Measurements from ENCODE around the gene OTOS.

The OTOS gene

DNA sequence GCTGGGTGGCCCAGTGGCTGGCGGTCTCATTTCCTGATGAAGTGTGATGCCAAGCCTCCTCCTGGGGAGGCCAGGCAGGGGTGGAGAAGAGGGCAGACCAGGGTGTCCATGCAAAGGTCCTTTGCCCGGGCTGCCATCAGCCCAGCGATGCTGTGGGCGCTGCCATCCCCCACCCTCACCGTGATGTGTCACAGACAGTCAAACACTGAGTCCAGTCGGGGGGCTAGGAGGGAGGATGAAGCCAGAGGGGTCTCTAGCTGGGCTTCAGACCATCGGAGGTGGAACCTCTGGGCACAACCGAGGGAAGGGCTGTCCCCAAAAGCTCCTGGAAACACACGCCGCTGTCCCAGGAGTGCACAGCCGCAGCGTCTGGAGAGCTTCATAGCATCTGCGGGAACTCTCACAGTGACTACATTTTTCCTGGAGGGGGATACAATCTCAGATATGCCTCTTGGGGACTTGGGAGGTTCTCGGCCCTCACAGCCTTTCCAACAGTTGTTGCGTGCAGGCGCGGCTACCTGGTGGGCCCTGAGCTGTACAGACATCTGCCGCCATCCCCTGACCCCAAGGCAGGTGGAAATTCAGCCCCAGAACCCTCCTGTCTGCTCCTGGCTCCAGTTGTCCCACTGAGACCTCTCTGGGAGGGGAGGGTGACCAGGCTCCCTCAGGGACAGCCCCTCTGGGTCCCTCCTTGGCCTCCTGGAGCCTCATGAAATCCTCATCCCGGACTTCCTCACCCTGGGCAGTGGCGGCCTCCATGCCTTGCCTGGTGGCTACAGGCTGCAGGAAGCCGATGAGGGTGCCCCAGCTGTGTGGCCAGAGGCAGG is 26.5 kb upstream of the OTOS start:
- no peak for DNase-seq

DNA sequence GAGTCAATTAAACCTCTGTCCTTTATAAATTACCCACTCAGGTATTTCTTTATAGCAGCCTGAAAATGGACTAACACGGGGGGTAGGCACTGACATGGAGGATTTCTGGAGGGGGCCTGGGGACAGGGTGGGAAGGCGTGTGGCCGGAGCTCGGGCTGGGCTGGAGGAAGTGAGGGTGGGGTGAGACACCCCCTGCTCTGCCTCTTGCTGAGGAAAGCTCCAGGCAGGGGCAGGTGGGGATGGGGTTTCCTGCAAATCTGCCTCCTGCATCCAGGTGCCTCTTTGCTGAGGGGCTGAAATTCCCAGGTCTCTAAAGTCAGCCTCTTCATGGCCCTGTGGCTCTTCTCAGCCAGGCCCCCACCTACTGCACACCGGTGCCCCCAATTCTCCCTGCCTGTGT is 25.7 kb upstream of the OTOS start:
- no peak for DNase-seq

DNA sequence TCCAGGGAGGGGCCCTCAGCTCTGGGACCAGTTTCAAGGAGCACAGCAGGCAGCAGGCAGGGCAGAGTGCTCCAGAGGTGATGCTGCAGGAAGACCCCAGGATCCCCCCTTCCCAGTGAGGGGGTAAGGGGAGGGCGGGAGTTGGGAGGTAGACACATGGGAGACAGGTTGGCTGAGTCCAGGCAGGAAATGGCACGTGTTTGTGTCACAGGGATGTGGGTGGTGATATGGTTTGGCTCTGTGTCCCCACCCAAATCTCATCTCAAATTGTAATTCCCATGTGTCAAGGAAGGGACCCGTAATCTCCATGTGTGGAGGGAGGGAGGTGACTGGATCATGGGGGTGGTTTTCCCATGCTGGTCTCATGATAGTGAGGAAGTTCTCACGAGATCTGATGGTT is 25.2 kb upstream of the OTOS start:
- no peak for DNase-seq

DNA sequence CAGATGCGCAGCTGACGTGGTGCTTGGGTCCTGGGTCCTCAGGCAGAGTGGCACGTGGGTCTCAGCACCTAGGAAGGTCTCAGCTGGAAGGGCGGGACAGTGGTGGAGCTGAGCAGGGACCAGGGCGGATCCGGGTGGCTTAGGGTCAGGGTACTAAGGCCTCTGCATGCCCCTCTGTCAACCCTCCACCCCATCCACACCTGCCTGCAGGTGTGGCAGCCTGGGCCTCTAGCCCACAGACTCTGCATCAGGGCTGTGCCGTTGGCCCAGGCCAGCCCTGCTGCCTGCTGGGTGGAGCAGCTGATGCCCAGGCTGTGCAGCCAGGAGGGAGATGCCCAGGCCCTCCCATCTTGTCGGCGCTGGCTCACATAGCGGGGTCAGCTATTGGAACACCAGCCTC is 24.6 kb upstream of the OTOS start:
- no peak for DNase-seq

DNA sequence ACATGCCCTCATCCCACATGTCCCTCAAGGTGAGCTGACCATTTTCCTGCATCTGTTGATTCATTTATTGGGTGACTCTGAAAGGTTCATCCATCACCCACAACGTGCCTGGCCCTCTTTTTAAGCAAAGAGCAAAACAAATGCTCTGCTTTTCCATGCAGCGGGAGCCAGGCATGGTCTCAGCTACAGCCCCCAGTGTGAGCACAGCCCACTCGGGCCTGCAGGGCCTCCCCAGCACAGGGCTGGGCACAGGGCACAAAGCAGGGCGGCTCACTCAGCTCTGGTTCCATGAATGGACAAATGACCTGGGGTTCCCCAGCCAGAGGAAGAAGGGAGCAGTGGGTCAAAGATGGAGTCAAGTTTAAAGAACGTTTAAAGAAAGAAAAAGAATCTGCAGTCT is 24.1 kb upstream of the OTOS start:
- DNase-seq = no peak

DNA sequence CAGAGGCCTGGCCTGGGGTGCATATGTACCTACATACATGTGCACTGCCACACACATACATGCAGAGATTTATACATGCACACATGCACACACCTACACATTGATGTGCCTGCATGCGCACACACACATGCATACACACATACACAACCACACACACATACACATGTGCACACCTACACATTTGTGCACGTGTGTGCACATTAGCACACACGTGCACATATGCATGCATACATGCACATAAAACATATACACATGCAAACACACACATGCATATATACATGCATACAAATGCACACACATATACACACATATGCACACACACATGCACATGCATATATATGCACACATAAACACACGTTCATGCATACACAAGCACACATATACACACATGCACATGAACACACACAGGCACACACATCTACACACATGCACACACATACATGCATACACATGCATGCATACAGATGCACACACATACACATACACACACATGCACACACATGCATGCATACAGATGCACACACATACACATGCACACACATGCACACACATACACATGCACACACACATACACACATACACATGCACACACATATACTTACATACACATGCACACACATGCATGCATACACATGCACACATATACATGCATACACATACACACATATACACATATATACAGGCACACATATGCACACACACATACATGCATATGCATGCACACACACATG is 23.6 kb upstream of the OTOS start:
- no peak for DNase-seq

DNA sequence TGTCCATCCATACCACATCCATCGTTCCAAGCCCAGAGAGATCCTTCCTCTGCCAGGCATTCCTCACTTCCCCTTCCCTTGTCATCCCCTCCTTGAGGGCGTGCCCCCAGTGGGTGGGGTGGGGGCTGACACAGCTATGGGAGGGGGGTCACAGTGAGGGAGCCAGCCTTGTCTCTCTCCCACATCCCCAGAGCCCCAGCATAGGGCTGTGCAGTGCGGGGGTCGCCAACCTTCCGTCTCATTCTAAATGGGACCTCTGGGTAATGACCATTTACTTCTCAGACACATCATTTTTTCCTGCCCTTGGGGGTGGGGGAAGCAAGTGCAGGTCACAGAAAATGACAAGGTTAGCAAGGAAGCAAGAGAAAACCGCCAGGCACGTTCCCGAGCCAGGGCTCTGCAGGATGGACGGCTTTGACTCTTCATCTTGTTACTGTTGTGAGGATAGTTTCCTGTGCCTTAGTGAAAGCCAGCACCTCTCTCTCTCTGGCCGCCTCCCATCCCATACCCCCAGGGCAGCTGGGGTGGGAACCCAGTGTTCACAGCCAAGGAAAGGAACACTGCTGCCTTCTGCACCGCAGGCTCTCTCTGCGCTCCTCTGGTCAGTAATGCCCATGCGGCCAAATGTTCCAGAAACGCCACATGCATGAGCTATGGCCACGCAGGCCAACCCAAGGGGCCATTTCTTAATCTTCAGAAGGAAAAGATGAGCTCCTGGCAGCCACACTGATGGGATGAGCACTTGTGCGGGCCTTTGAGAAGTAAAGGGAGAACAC is 22.7 kb upstream of the OTOS start:
- DNase-seq = no peak

DNA sequence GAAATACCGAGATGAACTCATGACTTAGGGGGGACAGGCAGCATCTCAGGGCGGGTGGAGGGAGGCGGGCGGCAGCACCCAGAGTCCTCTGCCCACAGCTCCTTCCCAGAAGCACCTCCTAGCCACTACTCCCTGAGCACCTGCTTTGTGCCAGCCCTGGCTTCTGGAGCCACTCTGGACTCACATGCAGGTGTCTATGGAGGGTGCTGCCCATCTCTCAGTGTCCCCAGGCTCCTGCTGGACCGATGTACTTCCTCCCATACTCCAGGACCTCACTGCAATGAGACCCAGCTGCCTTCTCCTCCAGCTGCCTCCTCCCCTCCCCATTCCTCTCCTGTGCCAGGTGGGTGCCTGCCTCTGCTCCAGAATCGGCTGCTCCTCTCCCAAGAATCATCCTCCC is 22.1 kb upstream of the OTOS start:
- DNase-seq = no peak

DNA sequence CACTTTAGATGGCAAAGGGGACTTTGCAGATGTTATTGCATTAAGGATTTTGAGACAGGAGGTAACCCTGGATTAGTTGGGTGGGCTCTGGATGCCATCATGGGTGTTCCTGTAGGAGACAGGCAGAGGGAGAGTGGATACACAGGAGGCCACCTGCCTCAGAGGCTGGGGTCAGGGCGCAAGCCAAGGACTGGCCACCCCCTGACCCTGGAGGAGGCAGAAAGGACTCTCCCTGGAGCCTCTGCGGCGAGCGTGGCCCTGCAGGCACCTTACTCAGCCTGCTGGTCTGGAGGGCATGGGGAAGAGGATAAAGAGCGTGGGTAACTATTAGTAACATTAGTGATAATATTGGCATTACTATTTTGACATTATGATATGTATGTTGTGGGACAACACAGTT is 21.6 kb upstream of the OTOS start:
- DNase-seq = no peak

DNA sequence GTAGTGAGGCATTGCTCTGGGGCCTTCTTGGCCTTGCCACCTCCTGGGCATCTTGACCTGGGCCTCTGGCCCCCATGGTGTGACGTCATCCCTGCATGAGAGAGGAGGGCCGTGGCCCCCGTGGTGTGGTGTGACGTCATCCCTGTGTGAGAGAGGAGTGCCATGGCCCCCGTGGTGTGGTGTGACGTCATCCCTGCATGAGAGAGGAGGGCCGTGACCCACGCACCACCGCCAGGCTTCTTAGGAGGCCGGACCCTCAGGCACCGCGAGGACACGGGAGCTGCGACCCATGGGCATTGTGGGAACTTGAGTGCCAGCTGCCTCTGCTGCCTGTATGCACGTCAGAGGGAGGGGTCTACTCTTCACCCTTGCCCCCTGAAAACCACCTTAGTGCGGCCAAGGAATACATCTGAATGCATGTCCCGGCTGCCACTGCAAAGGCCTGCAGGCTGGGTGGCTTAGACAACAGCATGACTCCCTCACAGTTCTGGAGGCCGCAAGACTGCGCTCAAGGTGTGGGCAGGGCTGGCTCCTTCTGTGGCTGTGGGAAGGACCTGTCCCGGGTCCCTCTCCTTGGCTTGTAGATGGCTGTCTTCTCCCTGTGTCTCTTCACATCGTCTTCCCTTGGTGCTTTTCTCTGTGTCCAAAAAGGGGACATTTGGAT is 20.8 kb upstream of the OTOS start:
- no peak for DNase-seq

DNA sequence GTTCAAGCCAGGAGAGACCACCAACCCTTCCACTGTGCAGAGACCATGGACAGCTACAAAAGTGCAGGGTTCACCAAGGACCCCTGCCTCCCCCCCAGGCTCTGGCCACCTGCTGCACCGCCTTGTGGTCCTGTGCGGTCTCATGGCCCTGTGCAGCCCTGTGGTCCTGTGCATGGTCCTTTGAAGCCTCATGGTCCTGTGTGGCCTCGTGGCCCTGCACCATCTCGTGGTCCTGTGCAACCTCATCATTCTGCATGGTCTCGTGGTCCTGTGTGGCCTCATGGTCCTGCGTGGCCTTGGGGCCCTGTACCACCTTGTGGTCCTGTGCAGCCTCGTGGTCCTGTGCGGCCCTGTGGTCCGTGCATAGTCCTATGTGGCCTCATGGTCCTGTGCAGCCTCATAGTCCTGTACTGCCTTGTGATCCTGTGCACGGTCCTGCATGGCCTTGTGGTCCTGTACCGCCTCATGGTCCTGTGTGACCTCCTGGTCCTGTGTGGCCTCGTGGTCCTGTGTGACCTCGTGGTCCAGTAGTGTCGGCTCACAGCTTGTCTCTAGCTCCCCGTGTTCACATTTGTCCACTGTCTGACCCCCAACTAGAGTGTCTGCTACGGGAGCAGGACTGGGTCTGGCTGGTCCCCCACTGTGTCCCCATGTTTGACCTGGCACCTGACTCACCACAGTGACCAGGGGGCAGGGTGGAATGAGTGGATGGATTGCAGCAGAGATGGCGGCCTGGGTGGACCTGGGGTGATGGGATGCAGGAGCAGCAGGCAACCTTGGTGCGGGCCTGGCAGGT is 20.0 kb upstream of the OTOS start:
- DNase-seq = no peak

DNA sequence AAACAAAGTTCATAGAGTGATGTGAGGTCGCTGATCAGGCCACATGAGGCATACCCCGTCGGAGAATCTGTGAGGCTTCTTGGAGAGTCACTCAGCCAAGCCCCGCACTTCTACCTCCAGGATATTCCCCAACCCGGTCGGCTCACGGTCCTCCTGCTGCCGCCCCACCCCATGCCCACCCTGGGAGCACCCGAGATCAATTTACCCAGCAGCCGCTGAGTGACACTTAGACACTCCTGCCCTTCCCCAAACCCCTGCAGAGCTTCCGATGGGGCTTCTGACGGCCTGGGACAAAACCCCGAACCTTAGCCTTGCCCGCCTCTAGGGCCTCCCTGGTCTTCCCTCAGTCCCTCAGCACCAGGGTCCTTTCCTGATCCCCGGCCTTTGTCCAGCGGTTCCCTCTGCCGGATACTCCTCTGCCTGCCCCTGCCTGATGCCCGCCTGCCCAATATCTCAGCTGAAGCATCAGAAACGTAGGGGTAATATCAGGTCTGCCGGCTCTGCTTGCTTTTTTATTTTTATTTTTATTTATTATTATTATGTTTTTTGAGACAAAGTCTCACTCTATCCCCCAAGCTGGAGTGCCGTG is 18.9 kb upstream of the OTOS start:
- DNase-seq = no peak

DNA sequence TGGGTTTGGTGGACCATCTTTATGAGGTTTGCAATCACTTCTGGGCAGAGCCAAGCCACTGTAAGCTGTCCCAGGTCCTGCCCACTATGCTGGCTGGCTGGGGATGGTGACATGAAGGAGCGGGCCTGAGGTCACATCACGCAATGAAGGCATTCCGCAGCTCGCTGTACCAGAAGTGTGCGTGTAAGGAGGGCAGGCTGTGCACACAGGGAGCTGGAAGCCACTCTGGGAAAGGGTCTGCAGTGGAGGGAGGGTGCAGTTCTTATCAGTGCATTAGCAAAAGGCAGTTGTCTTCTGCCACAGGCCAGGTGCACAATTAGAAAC is 16.7 kb upstream of the OTOS start:
- DNase-seq = no peak

DNA sequence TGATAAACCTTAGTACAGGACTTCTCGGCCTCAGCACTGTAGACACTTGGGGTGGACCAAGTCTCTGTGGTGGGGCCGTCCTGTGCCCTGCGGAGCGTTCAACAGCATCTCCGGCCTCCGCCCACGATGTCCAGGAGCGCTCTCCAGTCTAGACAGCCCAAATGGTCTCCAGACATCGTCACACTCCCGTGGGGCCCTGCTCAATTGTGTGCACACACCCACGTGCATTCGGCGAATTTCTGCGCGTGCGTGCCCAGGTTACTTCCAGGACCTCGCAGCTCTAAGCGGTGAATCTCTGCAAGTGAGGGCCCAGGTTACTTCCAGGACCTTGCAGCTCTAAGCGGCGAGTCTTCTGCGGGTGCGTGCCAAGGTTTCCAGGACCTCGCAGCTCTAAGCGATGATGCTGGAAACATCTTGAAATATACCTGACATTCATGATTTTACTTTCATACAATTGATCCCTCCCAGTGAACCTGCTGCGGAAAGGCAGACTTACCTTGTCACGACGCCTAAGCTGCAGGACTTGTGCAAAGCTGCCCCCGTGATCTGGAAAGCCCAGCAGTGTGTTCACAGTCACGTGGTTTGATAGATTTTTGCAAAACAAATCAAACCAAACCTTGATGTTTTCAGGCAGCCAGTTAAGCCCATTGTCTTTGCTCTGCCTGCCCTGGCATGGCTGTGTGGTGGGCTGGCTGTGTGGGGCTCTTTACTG is 16.1 kb upstream of the OTOS start:
- no peak for DNase-seq

DNA sequence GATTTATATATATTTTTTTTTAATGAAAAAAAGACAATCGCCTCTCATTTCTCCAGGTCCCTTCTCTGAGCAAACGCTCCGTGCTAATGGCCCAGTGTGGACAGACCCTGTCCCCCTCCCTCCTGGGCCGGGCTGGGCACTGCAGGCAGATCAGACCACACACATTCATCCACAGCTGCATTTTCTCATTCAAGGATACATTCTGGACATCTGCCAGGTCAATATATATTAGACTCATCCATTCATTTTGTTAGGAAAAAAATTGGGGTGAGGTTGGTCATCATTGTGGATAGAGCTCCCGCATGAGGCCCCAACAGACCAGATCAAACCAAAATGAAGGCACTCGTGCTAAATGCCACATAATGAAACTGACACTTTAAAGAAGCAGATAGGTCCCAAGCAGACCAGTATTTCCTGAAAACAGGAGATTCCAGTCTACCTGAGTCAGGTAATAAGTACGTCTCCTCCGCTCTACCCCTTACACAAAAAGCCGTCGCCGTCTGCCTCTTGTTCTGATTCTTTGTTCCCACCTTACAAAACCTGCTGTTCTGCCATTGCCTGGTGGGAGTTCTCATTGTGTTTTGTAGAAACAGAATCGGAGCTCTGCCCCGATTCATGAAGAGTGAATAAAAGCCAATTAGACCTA is 15.4 kb upstream of the OTOS start:
- DNase-seq = no peak

DNA sequence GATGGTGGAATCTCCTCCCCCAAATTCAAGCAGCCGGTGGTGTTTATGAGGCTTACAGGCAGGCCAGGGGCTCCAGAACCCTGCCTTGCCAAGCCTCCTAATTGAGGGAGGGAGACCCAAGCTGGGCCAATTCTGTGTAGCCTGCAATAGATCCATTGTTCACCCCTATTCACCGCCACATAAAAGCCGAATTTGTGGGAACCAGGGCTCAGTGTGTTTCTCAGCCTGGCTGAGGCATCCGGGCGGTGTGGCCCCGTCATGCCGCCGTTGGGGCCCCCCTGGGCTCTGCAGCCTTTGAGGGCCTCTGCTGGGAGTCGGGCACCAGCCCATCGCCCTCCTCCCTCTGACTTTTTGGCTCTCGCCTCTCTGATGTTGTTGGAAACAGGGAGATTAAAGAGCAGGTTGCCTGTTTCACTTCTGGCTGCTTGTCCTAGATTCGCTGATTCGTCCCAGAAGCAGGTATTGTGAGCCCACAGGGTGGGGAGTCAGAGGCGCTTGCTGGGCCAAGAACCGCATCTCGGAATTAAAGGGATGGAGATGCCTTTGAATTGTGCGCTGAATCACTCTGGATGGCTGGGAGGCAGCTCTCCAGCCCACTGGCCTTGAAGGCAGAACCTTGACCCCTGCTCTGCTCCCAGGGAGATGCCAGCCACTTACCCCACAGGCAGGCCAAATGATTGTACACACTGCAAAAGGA is 14.7 kb upstream of the OTOS start:
- no peak for DNase-seq

DNA sequence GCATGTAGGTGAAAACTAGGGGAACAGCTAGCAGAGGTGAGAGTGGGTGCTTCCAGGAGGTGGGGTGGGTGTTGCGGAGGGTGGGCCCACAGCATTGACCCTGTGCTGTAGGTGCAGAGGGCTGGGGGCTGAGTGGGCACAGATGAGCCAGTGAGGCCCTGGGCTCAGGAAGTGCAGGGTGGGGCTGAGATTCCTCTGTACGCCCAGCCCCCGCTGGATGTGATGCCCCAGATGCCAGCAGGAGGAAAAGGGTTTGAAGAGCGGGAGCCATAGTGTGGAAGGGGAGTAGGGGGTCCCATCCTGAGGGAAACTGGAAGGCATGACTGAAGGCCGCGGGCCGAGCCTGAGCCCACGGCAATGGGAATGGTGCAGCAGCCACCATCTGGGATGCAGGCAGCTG is 14.1 kb upstream of the OTOS start:
- DNase-seq = no peak

DNA sequence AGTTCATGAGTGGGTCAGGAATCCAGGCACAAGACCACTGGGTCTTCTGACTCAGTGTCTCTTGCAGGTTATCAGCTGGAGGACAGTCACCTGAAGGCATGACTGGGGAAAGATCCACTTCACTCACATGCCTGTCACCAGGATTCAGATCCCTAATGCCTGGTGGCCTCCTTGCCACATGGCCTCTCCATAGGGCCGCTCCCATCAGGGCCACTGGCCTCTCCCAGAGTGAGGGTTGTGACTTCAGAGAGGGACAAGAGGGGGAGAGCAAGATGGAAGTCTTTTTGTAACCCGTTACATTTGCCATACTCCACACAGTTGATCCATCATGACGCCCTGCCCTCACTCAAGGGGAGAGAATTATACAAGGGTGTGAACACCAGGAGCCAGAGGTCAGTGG is 13.0 kb upstream of the OTOS start:
- DNase-seq = no peak

DNA sequence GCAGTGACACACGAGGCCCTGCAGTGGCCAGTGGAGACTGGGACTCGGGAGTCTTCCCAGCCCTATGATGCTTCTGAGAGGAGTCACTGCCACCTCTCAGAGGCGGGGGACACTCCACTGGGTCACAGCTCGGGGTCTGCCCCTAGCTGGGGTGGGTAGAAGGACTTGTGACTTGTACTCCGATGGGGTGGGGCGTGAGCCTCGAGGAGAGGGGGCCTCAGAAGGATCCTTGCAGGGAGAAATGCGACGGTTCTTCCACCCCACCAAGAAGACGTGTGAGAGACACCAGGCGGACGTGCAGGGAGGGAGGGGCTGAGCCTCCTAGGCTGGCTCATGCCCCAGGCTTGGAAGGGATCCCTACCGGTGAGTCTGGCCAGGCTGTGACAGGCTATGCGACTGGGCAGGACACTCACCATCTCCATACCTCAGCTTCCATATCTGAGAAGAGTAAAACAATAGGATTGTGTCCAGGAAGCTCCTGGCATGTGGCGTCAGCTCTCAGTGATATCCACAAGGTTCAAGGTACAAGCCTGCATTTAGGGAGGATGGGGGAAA is 11.1 kb upstream of the OTOS start:
- DNase-seq = no peak
